Measurements from ENCODE around the gene SBNO2. TPM values are rescaled to one million over a fixed set of nuclear protein-coding genes. Genes with fewer than 3 reads are reported as not detected.

Gene SBNO2
- total RNA-seq, 6 donors from 2014 or later, result 44.8 to 159 (median 106) TPM

GRCh38 chr19:1163283-1163933 is 10.7 kb downstream of the SBNO2 start:
- Histone ChIP-seq H3K4me3 (peak overlapping the region in 1 of 4 donors; percentile 1), H3K36me3 (peaks cover 0 to 18% (median 6%) of the 10 kb centered on the region in 4 donors), H3K27me3 (no peaks in the 10 kb centered on the region), H3K9me3 (no peaks in the 10 kb centered on the region), H3K27ac (peak overlapping the region in 3 of 4 donors; percentile 66 to 70 (median 67)), H3K4me1 (peaks cover 30 to 64% (median 37%) of the 10 kb centered on the region in 4 donors)
- 80 to 83% methylated on average over 7 to 25 of the region's 41 CpGs for WGBS, 2 donors
- ATAC-seq (ENCODE audit: low FRiP score in 2 of 2) (peak; percentile 19 to 76), DNase-seq (peak in 1 of 2 donors; percentile 86)
- TF ChIP-seq EP300 (IDR thresholded peaks at IDR 0.05), result no peak
- no peak for TF ChIP-seq CTCF (IDR thresholded peaks at IDR 0.05)
- no peak for TF ChIP-seq POLR2AphosphoS5 (IDR thresholded peaks at IDR 0.05)
- TF ChIP-seq POLR2A (IDR thresholded peaks at IDR 0.05), result no peak

GRCh38 chr19:1162404-1163282 is 11.4 kb downstream of the SBNO2 start:
- Histone ChIP-seq H3K4me3 (no peak overlapping the region), H3K27me3 (no peaks in the 10 kb centered on the region), H3K4me1 (peaks cover 22 to 56% (median 30%) of the 10 kb centered on the region in 4 donors), H3K9me3 (no peaks in the 10 kb centered on the region), H3K36me3 (peaks cover 0 to 23% (median 7%) of the 10 kb centered on the region in 4 donors), H3K27ac (peak overlapping the region in 3 of 4 donors; percentile 32 to 70 (median 66))
- ATAC-seq (ENCODE audit: low FRiP score in 2 of 2) (no peak), DNase-seq (peak in 1 of 2 donors; percentile 43)
- TF ChIP-seq POLR2A (IDR thresholded peaks at IDR 0.05) (no peak), POLR2AphosphoS5 (IDR thresholded peaks at IDR 0.05) (peak in 1 of 2 donors; percentile 4)
- 80 to 85% methylated on average over 18 to 25 of the region's 26 CpGs for WGBS, 2 donors

GRCh38 chr19:1161716-1162115 is 12.4 kb downstream of the SBNO2 start:
- TF ChIP-seq CTCF (IDR thresholded peaks at IDR 0.05) (no peak), POLR2AphosphoS5 (IDR thresholded peaks at IDR 0.05) (no peak), POLR2A (IDR thresholded peaks at IDR 0.05) (no peak), EP300 (IDR thresholded peaks at IDR 0.05) (no peak)
- ATAC-seq (ENCODE audit: low FRiP score in 2 of 2), result peak in 1 of 2 donors; percentile 70
- WGBS, 2 donors, result 54% methylated on average over 14 of the region's 18 CpGs; no CpG with 5 or more reads in 1 of the 2 donors
- H3K9me3 ChIP-seq, result no peaks in the 10 kb centered on the region
- peaks cover 0 to 20% (median 10%) of the 10 kb centered on the region in 4 donors for H3K36me3 ChIP-seq
- no peak overlapping the region for H3K4me3 ChIP-seq
- H3K27ac ChIP-seq, result peak overlapping the region; percentile 48 to 72 (median 64)
- no peaks in the 10 kb centered on the region for H3K27me3 ChIP-seq
- H3K4me1 ChIP-seq, result peaks cover 17 to 55% (median 26%) of the 10 kb centered on the region in 4 donors
- DNase-seq, result peak; percentile 80 to 85

- ATAC-seq (ENCODE audit: low FRiP score in 2 of 2) (no peak), DNase-seq (peak in 1 of 2 donors; percentile 79)
- Histone ChIP-seq H3K4me1 (peaks cover 29 to 61% (median 36%) of the 10 kb centered on the region in 4 donors), H3K27me3 (no peaks in the 10 kb centered on the region), H3K36me3 (peaks cover 0 to 19% (median 9%) of the 10 kb centered on the region in 4 donors), H3K9me3 (no peaks in the 10 kb centered on the region), H3K27ac (peak overlapping the region in 3 of 4 donors; percentile 30 to 42 (median 37)), H3K4me3 (no peak overlapping the region)
- WGBS, 2 donors, result 80 to 91% methylated on average over 8 to 18 of the region's 31 CpGs
- TF ChIP-seq CTCF (IDR thresholded peaks at IDR 0.05) (no peak), EP300 (IDR thresholded peaks at IDR 0.05) (no peak), POLR2AphosphoS5 (IDR thresholded peaks at IDR 0.05) (no peak), POLR2A (IDR thresholded peaks at IDR 0.05) (no peak)
These were observed 14.0 kb downstream of the SBNO2 start for GRCh38 chr19:1159864-1160595.
